Kasumi-1 (cell line): ENCODE data around the gene MTMR10.

ENCODE experiments used
- DNase-seq, 2 experiments: peaks; one replicate each; lab custom pipeline; 2025; lab: John Stamatoyannopoulos, UW

Gene MTMR10, protein sequence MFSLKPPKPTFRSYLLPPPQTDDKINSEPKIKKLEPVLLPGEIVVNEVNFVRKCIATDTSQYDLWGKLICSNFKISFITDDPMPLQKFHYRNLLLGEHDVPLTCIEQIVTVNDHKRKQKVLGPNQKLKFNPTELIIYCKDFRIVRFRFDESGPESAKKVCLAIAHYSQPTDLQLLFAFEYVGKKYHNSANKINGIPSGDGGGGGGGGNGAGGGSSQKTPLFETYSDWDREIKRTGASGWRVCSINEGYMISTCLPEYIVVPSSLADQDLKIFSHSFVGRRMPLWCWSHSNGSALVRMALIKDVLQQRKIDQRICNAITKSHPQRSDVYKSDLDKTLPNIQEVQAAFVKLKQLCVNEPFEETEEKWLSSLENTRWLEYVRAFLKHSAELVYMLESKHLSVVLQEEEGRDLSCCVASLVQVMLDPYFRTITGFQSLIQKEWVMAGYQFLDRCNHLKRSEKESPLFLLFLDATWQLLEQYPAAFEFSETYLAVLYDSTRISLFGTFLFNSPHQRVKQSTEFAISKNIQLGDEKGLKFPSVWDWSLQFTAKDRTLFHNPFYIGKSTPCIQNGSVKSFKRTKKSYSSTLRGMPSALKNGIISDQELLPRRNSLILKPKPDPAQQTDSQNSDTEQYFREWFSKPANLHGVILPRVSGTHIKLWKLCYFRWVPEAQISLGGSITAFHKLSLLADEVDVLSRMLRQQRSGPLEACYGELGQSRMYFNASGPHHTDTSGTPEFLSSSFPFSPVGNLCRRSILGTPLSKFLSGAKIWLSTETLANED

DNA sequence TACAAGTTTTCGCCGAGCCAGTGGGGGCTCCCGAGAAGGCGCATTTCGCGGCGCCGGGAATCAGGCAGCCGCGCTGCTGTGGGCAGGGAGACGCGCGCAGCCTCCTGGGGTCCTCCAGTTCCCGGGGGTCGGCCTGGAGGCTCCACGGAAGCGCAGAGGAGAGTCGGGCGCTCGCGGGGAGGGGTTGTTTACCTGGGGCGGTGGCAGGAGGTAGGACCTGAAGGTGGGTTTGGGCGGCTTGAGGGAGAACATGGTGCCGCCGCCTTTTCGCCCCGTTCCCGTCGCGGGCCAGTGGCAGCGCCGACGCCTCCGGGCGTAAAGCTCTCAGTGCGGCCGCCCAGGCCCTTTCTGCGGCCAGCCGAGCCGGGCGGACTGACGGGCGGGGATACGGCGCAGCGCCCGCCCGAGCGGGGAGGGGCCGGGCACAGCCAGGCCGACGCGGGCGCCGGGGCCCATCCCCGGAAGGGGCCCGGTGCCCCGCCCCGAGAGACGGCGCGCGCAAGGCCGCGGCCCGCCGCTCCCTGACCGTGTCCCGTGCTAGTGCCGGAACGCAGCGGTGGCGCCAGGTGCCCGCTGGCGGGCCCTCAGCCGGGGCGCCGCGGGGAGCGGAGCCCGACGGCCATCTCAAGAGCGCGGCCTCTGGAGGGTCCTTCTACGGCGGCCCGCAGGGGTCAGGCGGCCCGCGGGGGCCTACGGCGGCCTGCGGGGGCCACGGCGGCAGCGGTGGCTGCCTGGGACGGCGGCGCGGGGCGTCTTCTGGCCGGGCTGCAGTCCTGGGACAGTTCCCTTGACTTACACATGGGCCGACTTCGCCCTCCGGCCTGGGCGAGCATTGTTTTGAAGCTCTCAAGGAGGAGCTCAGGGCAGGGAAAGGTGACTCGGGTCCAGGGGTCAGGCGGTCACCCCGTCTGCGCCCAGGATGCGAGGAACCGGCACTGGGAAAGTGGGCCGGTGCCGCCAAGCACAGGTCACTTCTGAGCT, at the start of gene MTMR10:
TSS of gene MTMR10 (minus strand) at position 374 of the 981 bp plus-strand sequence. CDS start at position 252, 122 bp downstream.
- peak in 1 of 2 experiments; percentile 14 for DNase-seq

GRCh38 chr15:31040611-31041010, 49.2 kb upstream of the MTMR10 start:
- DNase-seq = no peak

DNA sequence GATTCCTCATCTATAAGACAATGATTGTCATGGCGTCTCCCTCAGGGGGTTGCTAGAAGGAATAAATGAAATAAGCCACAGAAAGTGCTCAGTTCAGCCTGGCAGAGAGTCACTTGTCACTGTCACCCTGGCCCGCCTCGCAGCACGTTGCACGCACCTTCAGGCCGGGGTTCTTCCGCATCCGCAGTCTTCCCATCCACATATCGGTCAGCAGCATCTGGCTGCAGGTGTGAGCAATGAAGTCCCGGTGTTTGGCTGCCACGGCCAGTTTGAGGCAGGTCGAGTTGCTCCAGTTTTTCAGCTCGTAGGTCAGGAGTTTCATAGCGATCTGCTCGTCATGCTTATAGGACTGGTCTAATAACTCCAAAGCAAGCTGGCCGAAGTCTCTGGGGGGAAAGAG, 48.5 kb upstream of the MTMR10 start:
- DNase-seq = no peak

DNA sequence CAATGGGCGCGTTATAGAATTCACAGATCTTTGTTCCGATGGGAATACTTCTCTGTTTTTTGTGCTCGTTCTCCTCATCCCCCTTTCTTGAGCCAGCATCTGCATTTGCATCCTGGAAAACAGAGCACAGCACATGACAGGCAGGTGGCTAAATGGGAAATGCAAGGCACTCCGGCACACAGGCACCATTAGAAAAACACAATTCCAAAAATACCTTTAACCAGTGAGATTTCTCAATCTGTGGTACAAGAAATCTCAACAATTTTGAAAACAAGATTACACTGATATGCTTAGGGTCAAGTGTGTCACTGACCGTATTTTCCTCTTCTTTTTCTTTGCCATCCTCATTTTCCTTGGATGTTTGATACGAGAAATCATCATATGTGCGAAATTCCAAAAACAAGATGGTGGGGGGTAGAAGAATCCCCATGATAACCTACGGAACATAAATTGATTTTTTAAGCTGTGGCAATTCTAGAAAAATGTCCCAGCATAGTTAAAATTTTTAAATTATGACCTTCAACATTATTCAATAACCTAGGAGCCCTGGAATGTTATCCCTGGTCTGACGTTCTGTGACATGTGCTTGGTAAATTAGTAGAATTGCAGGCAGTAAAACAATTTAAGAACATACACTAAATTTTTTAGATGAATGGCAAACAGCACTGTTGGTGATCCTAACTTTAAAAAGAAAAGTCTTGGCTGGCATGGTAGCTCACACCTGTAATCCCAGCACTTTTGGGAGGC, 46.5 kb upstream of the MTMR10 start:
- DNase-seq = no peak

GRCh38 chr15:31036783-31037182, 45.4 kb upstream of the MTMR10 start:
- DNase-seq = no peak

DNA sequence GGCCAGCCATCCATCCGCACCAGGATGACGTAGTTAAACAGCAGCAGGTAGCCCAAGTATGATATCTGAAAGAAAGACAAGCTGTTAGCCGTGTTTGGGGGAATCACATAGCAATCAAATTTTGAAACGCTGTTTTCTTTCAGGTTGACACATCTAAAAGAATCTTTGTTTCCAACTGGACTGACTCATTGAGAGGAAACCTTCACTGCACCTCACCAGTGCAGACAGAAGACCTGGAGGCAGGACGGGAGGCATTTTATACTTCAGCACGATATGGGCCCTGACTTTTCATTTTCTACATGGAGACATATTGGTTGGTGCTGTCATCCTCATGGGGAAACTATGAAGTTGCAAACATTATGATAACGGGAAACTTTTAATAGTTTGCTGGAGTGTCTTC, 44.2 kb upstream of the MTMR10 start:
- DNase-seq = no peak

DNA sequence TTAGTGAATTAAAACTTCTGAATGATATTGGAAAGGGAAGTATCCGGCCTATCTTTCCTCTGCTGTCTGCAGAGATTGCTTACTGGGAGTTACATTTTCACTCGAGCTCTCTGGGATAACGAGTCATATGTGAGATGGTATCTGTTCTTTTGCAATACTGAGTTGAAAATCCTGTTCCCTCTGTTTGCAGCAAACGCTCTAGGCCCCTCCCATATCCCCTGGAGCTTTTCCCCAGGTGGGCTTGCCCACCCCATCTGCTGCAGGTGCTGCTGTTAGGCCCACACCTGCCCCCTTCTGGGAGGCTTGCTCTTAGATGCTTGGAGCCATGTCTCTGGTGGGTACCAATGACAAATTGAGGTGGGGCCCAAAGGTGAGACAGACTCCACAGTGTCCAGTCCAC, 42.7 kb upstream of the MTMR10 start:
- no peak for DNase-seq

GRCh38 chr15:31032961-31033371, 41.5 kb upstream of the MTMR10 start:
- no peak for DNase-seq

GRCh38 chr15:31031471-31032067, 40.1 kb upstream of the MTMR10 start:
- DNase-seq = no peak

- DNase-seq = no peak
Observed at GRCh38 chr15:31027910-31028578, 36.6 kb upstream of the MTMR10 start.

DNA sequence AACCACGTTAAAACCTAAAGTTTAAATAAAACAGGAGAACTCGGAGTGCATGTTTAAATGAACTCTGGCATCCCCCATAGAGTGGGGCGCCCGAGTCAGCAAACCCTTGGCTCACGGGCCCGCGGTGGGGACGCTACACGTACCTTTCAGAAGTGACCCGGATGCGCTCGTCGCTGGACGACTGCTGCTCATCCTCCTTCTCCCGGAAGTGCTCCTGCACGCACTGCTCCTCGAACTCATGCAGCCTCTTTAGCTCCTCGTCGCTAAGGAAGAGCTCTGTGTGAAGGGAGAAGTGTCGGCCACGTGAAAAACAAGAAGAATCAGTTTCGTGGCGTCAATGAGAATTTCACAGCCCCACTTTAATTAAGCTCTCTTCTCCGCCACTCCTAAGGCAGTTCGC, 34.6 kb upstream of the MTMR10 start:
- DNase-seq = no peak

DNA sequence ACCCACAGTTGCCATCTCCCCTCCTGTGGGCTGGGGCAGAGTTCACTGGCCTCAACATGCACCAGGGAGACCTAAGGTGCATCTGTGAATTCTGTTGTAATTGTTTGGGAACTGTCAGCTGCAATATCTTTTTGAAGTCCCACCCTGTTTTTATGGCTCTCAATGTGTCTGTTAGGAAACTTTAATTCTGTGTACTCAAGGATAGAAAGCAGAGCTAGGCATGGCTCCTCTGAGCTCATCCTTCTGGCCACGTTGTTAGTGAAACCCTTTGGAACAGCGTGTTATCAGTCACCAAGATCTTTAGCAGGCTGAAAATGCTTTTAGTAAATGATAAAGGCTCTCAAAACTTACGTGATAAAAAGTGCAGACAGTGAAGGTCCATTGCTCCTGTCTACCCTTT, 33.6 kb upstream of the MTMR10 start:
- DNase-seq = no peak

- no peak for DNase-seq
Observed at GRCh38 chr15:31024330-31024729, 32.9 kb upstream of the MTMR10 start.

DNA sequence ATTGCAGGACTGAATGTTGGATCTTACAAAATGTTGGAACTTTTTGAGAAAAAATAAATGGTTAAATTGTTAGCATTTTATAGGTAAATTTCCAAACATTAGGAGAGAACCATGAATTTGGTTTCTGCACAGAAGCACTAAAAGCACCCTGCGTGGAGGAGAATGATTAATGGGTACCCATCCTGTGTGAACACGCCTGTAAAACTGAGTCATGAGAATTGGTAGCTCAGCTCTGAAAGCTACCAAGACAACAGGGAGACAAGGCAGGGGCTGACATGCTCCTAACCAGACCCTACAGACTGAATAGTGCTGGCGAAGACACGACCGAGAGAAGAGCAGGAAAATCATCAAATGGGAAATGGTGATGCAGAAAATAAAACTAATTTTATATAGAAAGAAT, 32.4 kb upstream of the MTMR10 start:
- DNase-seq = no peak

DNA sequence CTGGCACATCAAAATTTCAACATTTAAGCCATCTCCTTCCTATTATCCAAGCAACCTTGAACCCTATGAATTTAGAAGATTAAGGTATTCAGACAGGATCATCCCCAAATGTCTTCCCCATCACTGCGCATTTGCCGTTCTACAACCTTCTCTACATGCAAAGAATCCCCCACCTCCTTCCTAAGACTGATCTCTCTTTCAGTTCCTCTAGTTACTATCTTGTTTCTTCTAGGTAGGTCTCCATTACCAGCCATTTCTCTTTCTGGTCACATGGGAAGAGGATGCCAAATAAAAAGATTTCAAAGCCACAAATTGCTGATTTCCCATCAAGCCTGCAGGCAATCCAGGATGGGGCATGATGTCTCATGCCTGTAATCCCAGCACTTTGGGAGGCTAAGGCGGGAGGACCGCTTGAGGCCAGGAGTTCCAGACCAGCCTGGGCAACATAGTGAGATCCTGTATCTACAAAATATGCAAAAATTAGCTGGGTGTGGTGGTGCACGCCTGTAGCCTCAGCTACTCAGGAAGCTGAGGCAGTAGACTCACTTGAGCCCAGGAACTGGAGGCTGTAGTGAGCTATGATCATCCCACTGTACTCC, 29.7 kb upstream of the MTMR10 start:
- DNase-seq = no peak

- no peak for DNase-seq
Observed at GRCh38 chr15:31020542-31020941, 29.1 kb upstream of the MTMR10 start.

DNA sequence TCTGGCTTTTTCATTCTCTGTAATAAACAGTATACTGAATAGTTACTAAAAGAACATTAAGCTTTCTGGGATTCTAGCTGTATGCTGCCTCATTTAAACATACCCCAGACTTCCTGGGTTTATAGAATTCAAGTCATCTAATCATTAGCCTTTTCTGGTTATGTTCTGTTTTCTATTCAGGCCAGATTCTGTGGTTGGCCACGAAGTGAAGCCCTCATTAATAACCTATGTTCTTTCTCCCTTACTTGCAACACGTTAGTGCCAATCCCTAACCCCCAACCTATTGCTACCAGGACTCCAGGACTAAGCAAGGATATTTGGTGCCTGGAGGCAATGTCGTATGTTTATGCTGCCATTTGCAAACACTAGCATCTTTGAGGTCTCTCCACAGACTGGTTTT, 28.6 kb upstream of the MTMR10 start:
- DNase-seq = no peak

DNA sequence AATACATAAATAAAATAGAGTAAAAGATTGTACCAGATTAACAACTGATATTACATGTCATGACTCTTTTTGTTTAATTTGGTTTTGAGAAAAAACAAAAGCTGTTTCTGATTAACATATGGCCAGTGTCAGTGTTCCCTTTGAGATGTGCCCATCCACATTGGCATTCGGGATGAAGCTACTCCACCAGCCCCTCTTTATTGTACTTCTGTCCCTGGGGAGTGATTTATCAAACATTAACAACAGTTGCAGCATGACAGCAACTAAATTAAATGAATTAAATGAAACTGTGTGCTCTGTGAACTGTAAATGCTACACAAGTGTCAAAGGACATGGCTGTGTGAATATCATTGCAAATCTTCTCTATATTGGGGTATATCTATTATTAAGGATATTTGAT, 25.9 kb upstream of the MTMR10 start:
- DNase-seq = no peak

- no peak for DNase-seq
Observed at GRCh38 chr15:31016446-31016915, 25.1 kb upstream of the MTMR10 start.

DNA sequence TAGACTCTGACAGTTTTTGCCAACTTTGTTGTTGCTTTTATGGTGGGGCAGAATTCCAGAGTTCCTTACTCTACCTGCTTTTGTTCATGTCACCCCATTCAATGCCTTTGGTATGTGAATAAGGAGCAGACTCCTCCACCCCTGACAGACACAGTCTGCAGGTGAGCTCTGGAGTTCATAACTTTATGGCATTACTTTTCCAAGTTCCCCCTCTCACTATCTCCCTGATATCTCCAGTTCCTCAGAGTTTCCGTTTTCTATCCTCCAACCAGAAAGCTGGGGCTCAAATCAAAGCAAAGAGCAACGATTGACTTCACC, 23.1 kb upstream of the MTMR10 start:
- DNase-seq = no peak
